GM18526 (cell line): ENCODE results near the gene PPP6R3.

Source experiments
- POLR2A ChIP-seq: IDR thresholded peaks from 3 replicates; pipeline ENCODE4 v1.6.1; 2011; ENCODE audit not compliant: insufficient read length; ENCODE audit errors: extremely low read depth

PPP6R3 gene

GRCh38 chr11:68442433-68442832 is 18.1 kb upstream of the PPP6R3 start:
- no peak for TF ChIP-seq POLR2A

- TF ChIP-seq POLR2A = no peak
Observed at GRCh38 chr11:68444566-68444965, 16.0 kb upstream of the PPP6R3 start.

GRCh38 chr11:68445531-68446035 is 15.0 kb upstream of the PPP6R3 start:
- TF ChIP-seq POLR2A = no peak

- no peak for TF ChIP-seq POLR2A
Observed at GRCh38 chr11:68446046-68446725, 14.4 kb upstream of the PPP6R3 start.

- TF ChIP-seq POLR2A = no peak
Observed at GRCh38 chr11:68447015-68447801, 13.3 kb upstream of the PPP6R3 start.

GRCh38 chr11:68448604-68449011 is 11.9 kb upstream of the PPP6R3 start:
- no peak for TF ChIP-seq POLR2A

GRCh38 chr11:68449951-68450350 is 10.6 kb upstream of the PPP6R3 start:
- TF ChIP-seq POLR2A = no peak

- TF ChIP-seq POLR2A = no peak
Observed at GRCh38 chr11:68450711-68451110, 9.8 kb upstream of the PPP6R3 start.

- TF ChIP-seq POLR2A = no peak
Observed at GRCh38 chr11:68454767-68455166, 5.8 kb upstream of the PPP6R3 start.

GRCh38 chr11:68455485-68455884 is 5.1 kb upstream of the PPP6R3 start:
- no peak for TF ChIP-seq POLR2A

GRCh38 chr11:68457216-68457897 is 3.2 kb upstream of the PPP6R3 start:
- TF ChIP-seq POLR2A = no peak

- no peak for TF ChIP-seq POLR2A
Observed at GRCh38 chr11:68457898-68458249, 2.7 kb upstream of the PPP6R3 start.

GRCh38 chr11:68459886-68460740 is 439 bp upstream of the PPP6R3 start:
- peak; percentile 40 for TF ChIP-seq POLR2A

GRCh38 chr11:68461575-68461917 is 994 bp downstream of the PPP6R3 start:
- TF ChIP-seq POLR2A = no peak

GRCh38 chr11:68463714-68464113 is 3.2 kb downstream of the PPP6R3 start:
- no peak for TF ChIP-seq POLR2A
